Neural crest cell (in vitro differentiated cells): ENCODE measurements around the gene DARS2. TPM values are rescaled to one million over a fixed set of nuclear protein-coding genes. Genes with fewer than 3 reads are reported as not detected.
A peak's percentile ranks its signal among the peaks of the same experiment; 100 is the strongest.
"Not testable (repeated sequence)": the region's sequence is repeated elsewhere in the genome, so short reads cannot be mapped to it uniquely, and the experiment has no call there.

Source experiments
- DNase-seq: peaks from one replicate; pipeline ENCODE4 v3.0.0; 2021; ENCODE audit warnings: low read depth, mixed read lengths, low spot score
- H3K27ac Mint-ChIP-seq: one replicate; pipeline ENCODE4 v1.8.0; 2021; ENCODE audit warnings: mild to moderate bottlenecking, mixed read lengths; ENCODE audit not compliant: unreplicated experiment
- H3K27me3 Mint-ChIP-seq: 2 replicates; pipeline ENCODE4 v1.8.0; 2021; ENCODE audit warnings: low read depth, mild to moderate bottlenecking, mixed read lengths
- H3K36me3 Mint-ChIP-seq: 2 replicates; pipeline ENCODE4 v1.8.0; 2021; ENCODE audit warnings: low read depth, mild to moderate bottlenecking, mixed read lengths
- H3K4me1 Mint-ChIP-seq: 2 replicates; pipeline ENCODE4 v1.8.0; 2021; ENCODE audit warnings: mixed read lengths
- H3K4me3 Mint-ChIP-seq: one replicate; pipeline ENCODE4 v1.8.0; 2021; ENCODE audit warnings: mild to moderate bottlenecking, mixed read lengths
- H3K9me3 Mint-ChIP-seq: 2 replicates; pipeline ENCODE4 v1.8.0; 2021; ENCODE audit warnings: mixed read lengths
- CTCF ChIP-seq: fragments of 200-600 bp; sonication (generic); conservative IDR thresholded peaks from 2 replicates; pipeline ENCODE4 v1.5.0; 2021; ENCODE audit warnings: antibody characterized with exemption, mild to moderate bottlenecking
- total RNA-seq: library from RNA; stranded (reverse); gene quantifications from 2 replicates; pipeline ENCODE4 v1.2.1, GENCODE V29; 2021

The DARS2 gene
- total RNA-seq, 1 donor from 2014 or later, result 33.8 TPM

- Mint-ChIP-seq H3K4me3 (no peak overlapping the region), H3K9me3 (no peaks in the 10 kb centered on the region), H3K36me3 (peaks cover 20% of the 10 kb centered on the region), H3K27ac (peak overlapping the region; percentile 41), H3K4me1 (peaks cover 3% of the 10 kb centered on the region), H3K27me3 (no peaks in the 10 kb centered on the region)
- TF ChIP-seq CTCF, result no peak
- no peak for DNase-seq
Observed at GRCh38 chr1:173878251-173878650, 53.8 kb downstream of the DARS2 start.

GRCh38 chr1:173881117-173881516 is 56.6 kb downstream of the DARS2 start:
- H3K4me3 Mint-ChIP-seq, DNase-seq, H3K4me1 Mint-ChIP-seq, H3K27me3 Mint-ChIP-seq, H3K9me3 Mint-ChIP-seq, H3K27ac Mint-ChIP-seq: not testable (repeated sequence)
- peaks cover 11% of the 10 kb centered on the region for H3K36me3 Mint-ChIP-seq

DNA sequence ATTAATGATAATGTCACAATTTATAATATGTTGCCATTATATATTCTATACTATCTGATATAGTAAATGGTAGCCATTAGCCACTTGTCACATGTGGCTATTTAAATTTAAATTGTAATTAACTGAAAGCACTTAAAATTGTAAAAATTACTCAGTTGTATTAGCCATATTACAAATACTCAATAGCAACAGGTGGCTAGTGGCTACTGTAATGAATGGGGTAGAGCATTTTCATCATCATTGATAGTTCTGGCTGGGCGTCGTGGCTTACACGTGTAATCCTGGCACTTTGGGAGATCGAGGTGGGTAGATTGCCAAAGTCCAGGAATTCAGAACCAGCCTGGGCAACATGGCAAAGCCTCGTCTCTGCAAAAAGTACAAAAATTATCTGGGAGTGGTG is 60.2 kb downstream of the DARS2 start:
- H3K27me3 Mint-ChIP-seq, result no peaks in the 10 kb centered on the region
- no peak for TF ChIP-seq CTCF
- DNase-seq, result no peak
- no peaks in the 10 kb centered on the region for H3K9me3 Mint-ChIP-seq
- peaks cover 11% of the 10 kb centered on the region for H3K36me3 Mint-ChIP-seq
- peak overlapping the region; percentile 62 for H3K27ac Mint-ChIP-seq
- peaks cover 7% of the 10 kb centered on the region for H3K4me1 Mint-ChIP-seq
- H3K4me3 Mint-ChIP-seq, result no peak overlapping the region

- Mint-ChIP-seq H3K9me3 (no peaks in the 10 kb centered on the region), H3K4me3 (no peak overlapping the region), H3K27ac (no peak overlapping the region), H3K4me1 (peaks cover 7% of the 10 kb centered on the region), H3K27me3 (no peaks in the 10 kb centered on the region), H3K36me3 (peaks cover 11% of the 10 kb centered on the region)
- DNase-seq, result no peak
- no peak for TF ChIP-seq CTCF
Observed at GRCh38 chr1:173886746-173887611, 62.5 kb downstream of the DARS2 start.

DNA sequence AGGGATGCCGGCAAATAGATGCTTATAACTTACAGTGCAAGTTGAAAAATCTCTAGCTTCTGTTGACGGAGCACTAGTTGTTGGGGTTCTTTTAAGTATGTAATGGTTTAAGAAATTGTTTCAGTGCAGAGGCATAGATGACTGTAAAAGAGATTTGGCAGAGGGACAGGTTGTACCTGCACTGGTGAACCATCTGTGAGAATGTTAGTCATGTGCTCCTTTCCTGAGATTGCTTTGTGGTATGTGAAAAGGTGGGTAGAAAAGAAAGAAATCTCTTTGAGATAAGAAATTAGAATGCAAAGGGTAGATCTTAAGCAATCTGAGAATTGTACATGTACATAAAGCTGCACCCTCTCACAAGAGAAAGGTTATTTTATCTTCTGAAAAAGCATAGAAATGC is 63.2 kb downstream of the DARS2 start:
- H3K27ac Mint-ChIP-seq, result no peak overlapping the region

More for the DNA sequence above, 63.2 kb downstream of the DARS2 start:
- Mint-ChIP-seq H3K36me3 (peaks cover 8% of the 10 kb centered on the region), H3K27me3 (no peaks in the 10 kb centered on the region), H3K4me1 (peaks cover 7% of the 10 kb centered on the region), H3K4me3 (no peak overlapping the region), H3K9me3 (no peaks in the 10 kb centered on the region)
- no peak for DNase-seq
- no peak for TF ChIP-seq CTCF
